Activated CD4-positive, CD25-positive, alpha-beta regulatory T cell treated with anti-CD3 and anti-CD28 coated beads, Interleukin-2, amount 50 U/mL, for 72 hours (primary cell): ENCODE results near the gene CCDC192.

ENCODE experiments used
- DNase-seq: peaks from one replicate; pipeline ENCODE4 v3.0.0; 2021

Gene CCDC192

GRCh38 chr5:127930311-127930710 is 227.1 kb downstream of the CCDC192 start:
- no peak for DNase-seq

DNA sequence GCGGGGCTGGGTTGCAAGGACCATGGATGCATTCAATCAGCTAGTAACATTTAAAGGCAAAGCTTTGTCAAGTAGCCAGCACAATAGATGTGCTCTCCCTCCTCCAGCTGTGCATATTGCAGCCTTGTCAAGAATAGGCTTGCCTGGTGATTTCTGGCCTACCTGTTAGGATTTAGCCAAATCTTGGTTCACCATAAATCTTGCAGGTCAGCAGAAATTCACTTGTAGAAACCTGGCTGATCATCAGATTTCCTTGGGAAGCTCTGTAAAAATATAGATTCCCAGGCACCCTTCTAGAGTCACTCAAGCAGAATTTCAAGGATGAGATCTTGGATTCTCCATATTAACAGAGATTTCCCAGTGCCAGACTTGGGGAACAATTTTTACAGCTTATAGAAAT is 228.2 kb downstream of the CCDC192 start:
- no peak for DNase-seq

GRCh38 chr5:127933348-127933747 is 230.2 kb downstream of the CCDC192 start:
- no peak for DNase-seq

DNA sequence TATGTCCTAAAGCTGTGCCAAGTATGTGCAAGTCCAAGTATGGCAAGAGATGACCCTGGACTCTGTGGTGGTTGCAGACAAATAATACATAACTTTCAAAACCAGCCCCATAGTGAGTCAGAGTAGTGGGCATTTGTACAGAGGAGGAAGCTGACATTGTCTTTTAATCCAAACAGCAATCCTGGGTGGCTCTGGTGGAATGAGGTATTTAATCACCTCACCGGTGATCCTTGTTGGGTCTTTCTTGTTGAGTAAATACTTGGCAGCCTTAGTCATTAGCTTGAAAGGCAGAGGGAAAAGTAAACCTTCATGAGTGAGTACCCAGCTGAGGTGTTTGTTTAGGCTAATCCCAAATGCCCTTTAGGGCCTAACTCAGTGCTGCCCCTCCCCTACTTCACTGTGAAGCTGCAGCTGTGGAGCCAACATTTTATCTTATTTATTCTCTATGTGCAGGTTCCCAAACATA is 231.6 kb downstream of the CCDC192 start:
- DNase-seq = no peak

DNA sequence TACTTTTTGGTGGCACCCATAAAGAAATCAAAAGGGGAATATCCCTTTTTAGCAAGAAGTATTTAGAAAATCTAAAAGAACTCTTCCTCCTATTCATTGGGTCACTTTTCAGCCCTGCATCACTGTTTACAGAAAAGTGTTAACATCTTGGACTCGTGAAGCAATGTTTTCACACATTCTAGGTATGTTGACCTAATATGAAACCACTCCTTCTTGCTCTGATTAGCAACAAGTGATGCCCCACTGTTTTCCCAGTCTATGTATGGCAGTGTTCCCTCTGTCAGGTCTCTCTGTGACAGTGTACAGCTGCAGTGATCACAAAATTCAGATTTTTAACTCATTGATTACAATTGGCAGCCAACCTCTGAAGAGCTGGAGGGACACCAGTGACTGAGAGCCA is 232.2 kb downstream of the CCDC192 start:
- DNase-seq = no peak

DNA sequence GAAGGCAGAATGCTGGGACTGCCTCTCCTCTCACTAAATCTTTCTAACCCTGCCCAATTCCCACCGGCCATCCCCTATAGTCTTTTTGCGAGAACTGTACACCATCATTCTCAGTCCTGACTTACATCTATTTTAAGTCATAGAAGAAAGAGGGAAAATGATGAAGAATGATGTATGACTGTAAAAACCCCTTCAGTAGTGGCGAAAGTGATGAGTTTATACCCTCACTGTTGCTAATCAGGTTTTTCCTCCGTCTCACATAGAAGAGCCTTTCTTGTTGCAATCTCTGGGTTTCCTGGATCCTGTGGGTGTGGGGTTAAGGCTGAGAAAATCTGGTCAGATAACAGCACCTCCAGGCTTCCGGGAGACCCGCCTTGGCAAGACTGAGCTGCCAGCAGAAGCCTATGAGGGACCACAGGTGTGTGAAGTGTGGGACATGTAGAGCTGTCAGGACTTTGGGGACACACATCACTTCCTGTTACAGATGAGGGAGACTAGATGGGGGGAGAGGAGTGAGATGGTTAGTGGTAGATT is 233.3 kb downstream of the CCDC192 start:
- no peak for DNase-seq

GRCh38 chr5:127938746-127939145 is 235.6 kb downstream of the CCDC192 start:
- DNase-seq = no peak

GRCh38 chr5:127940854-127941253 is 237.7 kb downstream of the CCDC192 start:
- DNase-seq = no peak

DNA sequence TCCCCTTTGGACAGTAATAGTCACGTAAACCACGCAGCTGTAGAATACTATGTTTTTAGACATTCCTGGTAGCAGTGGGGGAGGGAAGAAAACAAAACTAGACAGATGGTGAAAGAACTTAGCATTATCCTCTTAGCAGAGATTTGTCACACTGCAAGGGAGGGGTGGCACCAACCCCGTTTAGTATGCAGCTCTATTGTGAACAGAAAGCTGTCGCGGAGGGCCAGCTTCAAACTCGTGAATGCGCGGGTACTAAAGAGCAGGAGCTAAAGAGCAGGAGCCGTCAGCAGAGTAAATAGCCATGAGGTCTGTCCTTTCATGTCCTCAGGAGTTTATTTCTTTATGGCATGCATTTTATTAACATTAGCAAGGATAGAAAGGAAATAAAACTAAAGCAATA is 238.5 kb downstream of the CCDC192 start:
- no peak for DNase-seq

- no peak for DNase-seq
These were observed 239.3 kb downstream of the CCDC192 start for GRCh38 chr5:127942246-127943060.

DNA sequence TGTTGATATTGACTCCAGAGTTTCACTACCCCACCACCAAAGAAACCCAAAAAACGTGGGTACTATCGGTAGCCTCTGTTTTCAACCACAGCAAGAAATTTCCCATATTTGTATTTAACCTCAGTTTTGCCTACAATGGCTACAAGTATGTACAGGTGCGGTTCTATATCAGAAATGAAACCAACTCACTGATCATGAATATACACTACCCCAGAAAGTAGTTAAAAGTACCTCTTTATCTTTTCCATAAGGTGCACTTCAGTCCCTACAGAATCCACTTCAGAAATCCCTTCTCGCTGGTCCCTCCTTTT is 239.8 kb downstream of the CCDC192 start:
- DNase-seq = no peak

- DNase-seq = no peak
These were observed 240.9 kb downstream of the CCDC192 start for GRCh38 chr5:127944125-127944524.

DNA sequence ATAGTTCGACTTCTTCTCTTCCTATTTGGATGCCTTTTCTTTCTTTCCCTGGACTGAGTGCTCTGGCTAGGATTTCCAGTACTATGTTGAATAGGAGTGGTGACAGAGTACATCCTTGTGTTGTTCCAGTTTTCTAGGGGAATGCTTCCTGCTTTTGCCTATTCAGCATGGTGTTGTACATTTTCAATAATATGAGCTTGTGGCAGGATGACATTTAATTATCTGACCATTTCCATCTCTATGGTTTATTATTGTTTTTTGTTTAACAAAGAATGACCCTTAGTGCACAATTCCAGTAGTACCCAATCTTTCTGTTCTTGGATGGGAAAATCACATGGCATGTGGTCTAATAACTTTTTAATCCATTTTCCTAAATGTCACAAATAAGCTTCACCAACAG is 244.8 kb downstream of the CCDC192 start:
- DNase-seq = no peak

DNA sequence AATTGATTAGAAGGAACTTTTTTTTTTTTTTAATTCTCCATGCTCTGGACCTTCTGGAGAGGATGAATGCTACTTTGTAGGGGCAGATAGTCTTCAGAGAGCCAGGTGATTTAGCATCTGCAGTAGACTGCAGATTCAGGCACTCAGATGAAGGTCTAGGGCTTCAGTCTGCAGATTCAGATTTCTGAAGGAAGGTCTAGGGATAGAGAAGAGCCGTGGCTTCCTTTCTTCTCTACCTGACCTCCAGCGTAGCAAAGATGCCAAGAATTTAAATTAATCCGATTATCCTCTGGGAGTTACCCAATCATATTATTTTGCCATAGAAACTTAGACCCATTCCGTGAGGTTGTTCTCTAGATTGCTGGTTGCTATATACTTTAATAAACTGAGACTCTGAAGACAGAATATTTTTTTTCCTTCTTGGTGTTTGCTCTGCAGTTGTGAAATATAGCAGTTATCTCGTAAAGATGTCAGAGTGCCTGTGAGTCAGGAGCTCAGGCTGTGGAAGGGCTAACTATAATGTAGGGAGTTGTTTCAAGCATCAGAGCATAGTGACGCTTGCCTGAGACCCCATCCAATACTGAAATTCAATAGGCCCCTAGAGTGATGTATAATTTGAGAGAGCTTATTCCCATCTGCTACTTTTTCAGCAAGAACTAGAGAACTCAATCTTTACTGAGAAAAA is 247.7 kb downstream of the CCDC192 start:
- DNase-seq = no peak

DNA sequence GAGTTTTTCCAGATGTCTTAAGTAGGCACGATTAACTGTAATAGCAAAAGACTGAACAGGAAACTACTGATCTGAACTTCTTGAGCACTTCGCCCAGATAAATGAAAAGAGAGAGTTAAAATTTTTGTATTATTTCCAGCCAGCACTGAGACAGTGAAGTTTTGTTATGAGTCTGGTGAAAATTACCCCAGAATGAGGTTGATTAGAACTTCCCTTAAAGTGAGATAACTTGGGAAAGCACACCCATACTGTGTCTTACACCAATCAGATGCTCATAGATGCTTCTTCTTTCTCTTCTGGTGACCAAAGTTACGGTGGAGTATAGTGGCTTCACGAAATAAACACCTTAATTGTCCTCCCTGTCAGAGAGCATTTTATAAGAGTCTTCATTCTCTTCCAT is 248.6 kb downstream of the CCDC192 start:
- no peak for DNase-seq

GRCh38 chr5:127957183-127957582 is 254.0 kb downstream of the CCDC192 start:
- no peak for DNase-seq

DNA sequence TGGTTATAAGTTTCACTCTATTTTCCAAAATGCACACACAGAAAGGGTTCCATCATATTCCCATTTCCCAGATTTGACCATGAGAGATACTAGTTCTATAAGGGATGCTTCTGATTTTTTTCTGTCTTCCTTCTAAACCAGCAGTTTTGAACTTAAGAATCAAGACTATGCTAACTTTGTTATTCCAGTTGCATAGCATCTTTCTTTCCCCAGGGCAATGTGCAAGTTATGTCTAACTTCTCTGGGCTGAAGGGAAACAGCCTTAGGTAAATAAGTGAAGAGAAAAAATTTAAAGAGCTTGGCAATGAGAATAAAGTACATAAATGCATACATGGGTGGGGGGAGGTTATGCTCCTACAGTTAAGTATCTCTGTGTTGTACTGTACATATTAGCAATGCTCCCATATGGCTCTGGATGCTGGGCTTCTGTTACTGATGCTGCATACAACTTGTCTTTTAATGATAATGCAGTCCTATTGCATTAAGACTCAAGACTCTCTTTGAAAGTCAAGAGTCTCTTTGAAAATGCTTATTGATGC is 254.6 kb downstream of the CCDC192 start:
- DNase-seq = no peak

- DNase-seq = no peak
These were observed 255.3 kb downstream of the CCDC192 start for GRCh38 chr5:127958421-127959011.

DNA sequence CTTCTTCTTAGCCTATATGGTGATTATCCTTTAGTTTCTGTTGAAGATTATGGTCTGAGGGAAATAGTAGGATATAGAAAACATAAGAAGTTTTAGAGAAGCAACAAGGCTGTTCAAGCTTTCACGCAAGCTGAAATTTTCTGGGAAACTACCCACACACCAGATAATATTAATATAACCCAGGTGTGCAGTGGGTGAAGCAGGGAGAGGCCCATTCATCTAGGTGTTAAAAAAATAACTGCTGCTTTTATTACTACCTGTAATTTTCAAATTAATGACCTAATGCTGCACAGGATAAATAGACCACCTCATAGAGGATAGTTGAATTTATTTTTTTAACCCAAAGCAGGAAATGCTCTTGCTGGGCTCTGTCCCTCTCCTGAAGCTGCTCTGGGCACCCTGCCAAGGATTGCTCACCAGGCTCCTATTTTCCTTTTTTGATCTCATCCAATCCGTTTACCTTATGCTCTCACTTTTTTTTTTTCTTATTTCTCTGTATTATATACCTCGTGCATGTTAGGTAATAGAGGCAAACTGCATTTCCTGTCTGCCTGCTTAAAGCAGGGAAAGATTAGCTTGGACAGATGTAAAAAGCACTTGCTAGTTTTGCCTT is 256.1 kb downstream of the CCDC192 start:
- no peak for DNase-seq

GRCh38 chr5:127960270-127960691 is 257.1 kb downstream of the CCDC192 start:
- DNase-seq = no peak

DNA sequence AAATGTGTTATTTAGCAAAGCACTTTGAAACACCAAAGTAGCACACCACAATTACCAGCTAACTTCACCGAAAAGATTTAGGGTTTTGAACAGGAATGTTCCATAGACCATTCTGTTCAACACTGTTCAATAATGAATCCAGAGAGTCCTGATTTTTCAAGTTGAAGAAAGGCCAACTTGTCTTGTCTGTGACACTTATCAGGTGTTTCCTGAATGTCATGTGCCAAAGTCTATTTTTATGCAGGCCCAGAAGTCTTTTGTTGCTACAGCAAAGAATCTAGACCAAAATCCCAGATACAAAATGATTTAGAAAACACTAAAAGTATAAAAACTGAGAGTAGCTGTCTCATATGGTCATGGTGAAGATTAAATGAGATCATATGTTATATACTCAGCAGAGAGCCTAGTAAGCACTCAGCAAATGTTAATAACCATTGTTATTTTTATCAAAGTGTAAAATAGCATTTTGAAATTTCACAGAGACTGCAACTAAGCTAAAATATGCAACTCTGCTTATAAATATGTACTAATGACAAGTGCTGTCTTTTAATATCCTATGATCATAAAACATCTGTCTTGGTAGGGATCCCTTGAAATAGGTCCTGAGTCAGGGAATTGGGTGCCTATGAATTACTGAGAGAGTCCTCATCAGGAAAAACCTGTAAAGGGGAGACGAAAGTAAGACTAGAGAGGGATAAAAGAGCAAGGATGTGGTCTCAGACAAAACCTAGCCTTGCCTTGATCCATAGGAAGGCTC is 258.0 kb downstream of the CCDC192 start:
- no peak for DNase-seq

GRCh38 chr5:127961763-127962145 is 258.6 kb downstream of the CCDC192 start:
- no peak for DNase-seq
